ENCODE data around the gene NAPA.

GRCh38 chr19:47494211-47494547 lies 20.7 kb downstream of the NAPA start:
- TF ChIP-seq POLR2AphosphoS5 (IDR thresholded peaks at IDR 0.05; ENCODE audit: borderline replicate concordance, low read depth, low read length) (no peak), EZH2 (IDR thresholded peaks at IDR 0.05) (no peak), FOXP2 (optimal IDR thresholded peaks at IDR 0.05; ENCODE audit: control extremely low read depth, extremely low read length, insufficient read depth) (no peak)
